ENCODE data around the gene GAD2. TPM values are rescaled to one million over a fixed set of nuclear protein-coding genes. Genes with fewer than 3 reads are reported as not detected.

GAD2 gene
- total RNA-seq = not detected in 2 replicates

DNA sequence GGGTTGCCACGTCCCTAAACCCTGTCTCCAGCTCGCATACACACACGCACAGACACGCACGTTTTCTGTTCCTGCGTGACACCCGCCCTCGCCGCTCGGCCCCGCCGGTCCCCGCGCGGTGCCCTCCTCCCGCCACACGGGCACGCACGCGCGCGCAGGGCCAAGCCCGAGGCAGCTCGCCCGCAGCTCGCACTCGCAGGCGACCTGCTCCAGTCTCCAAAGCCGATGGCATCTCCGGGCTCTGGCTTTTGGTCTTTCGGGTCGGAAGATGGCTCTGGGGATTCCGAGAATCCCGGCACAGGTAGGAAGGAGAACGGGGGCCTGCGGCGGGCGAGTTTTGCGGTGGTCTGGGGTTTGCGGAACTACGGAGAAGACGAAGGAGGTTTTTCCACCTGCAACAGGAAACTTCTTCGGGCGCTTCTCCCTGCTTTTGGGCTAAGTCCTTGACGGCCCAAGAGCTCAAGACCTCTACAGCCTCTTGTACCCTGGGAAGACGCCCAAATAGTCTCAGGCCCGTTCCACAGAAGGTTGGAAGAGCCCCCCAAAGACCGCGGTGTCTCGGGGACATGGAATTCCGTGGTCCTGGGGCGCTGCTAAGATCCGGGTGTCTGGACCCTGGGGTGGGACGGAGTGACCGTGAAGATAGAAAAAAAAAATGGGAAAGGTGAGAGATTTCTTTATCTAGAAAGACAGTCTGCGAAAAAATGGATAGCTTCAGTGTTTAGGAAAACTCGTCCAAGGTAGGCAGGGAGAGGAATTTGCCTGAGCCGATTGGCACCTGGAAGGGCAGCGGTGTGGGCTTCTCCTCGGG is at the start of gene GAD2:
TSS of gene GAD2 (plus strand) at position 190 of the 811 bp plus-strand sequence. CDS start at position 226, 36 bp downstream.

Other genes with a start within 250 kb of the GAD2 start
- gene APBB1IP, start 221.6 kb downstream of the GAD2 start, total RNA-seq = not detected in 2 replicates

Measured in bronchus fibroblast of lung (primary cell).